ENCODE results near the gene OTOF.

Gene OTOF

GRCh38 chr2:26507932-26508331 lies 30.0 kb upstream of the OTOF start:
- no peak overlapping the region for H3K4me2 ChIP-seq
- no peaks in the 10 kb centered on the region for H3K36me3 ChIP-seq
- H3K27ac ChIP-seq = no peak overlapping the region
- no peaks in the 10 kb centered on the region for H3K9me3 ChIP-seq (replicated peaks in 1 of 11)
- no peak overlapping the region for H3K9ac ChIP-seq
- no peak overlapping the region for H3K4me3 ChIP-seq
- no peaks in the 10 kb centered on the region for H4K20me1 ChIP-seq
- peaks cover 0 to 14% (median 10%) of the 10 kb centered on the region in 11 experiments; a peak in 10 of 22 replicates for H3K27me3 ChIP-seq
- H3K4me1 ChIP-seq = peaks cover 0 to 27% (median 21%) of the 10 kb centered on the region in 10 experiments; a peak in 17 of 20 replicates
- TF ChIP-seq Cebpa-rat (IDR thresholded peaks at IDR 0.05) = no peak

- no peaks in the 10 kb centered on the region for H4K20me1 ChIP-seq
- H3K4me3 ChIP-seq = no peak overlapping the region
- peaks cover 0 to 17% (median 11%) of the 10 kb centered on the region in 11 experiments; a peak in 10 of 22 replicates for H3K27me3 ChIP-seq
- no peaks in the 10 kb centered on the region for H3K36me3 ChIP-seq
- no peak overlapping the region for H3K4me2 ChIP-seq
- peaks cover 0 to 28% (median 20%) of the 10 kb centered on the region in 10 experiments; a peak in 17 of 20 replicates for H3K4me1 ChIP-seq
- H3K9ac ChIP-seq = no peak overlapping the region
- TF ChIP-seq Cebpa-rat (IDR thresholded peaks at IDR 0.05) = no peak
- H3K27ac ChIP-seq = no peak overlapping the region
- no peaks in the 10 kb centered on the region for H3K9me3 ChIP-seq (replicated peaks in 1 of 11)
These were observed 29.2 kb upstream of the OTOF start for GRCh38 chr2:26507088-26507487.

DNA sequence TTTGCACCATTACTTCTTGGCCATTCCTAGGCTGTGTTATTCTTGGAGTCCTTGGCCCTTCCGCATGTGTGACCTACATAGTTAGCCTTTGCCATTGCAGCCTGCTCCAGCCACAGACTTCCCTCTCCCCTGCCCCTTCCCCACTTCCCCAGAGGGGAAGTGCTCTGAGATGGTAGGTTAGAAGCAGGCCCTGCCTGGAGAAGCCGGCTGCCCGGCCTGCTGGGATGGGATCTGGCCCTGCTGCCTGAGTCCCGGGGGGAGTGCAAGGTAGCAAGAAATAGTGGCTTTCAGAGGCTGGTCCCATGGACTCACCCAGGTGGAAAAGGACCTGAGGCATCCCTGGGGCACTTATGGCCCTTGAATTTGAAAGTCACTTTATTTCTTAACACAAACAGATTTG lies 28.4 kb upstream of the OTOF start:
- Histone ChIP-seq H3K4me2 (no peak overlapping the region), H3K36me3 (no peaks in the 10 kb centered on the region), H4K20me1 (no peaks in the 10 kb centered on the region), H3K4me1 (peaks cover 0 to 28% (median 20%) of the 10 kb centered on the region in 10 experiments; a peak in 17 of 20 replicates), H3K27me3 (peaks cover 0 to 17% (median 11%) of the 10 kb centered on the region in 11 experiments; a peak in 10 of 22 replicates), H3K9me3 (replicated peaks in 1 of 11) (no peaks in the 10 kb centered on the region), H3K27ac (no peak overlapping the region), H3K4me3 (no peak overlapping the region), H3K9ac (no peak overlapping the region)
- no peak for TF ChIP-seq Cebpa-rat (IDR thresholded peaks at IDR 0.05)

GRCh38 chr2:26504002-26504401 lies 26.1 kb upstream of the OTOF start:
- peak overlapping the region in 10 of 11 experiments; percentile 42 to 65 (median 60); a peak in 17 of 22 replicates for H3K9ac ChIP-seq
- TF ChIP-seq Cebpa-rat (IDR thresholded peaks at IDR 0.05) = no peak
- peaks cover 0 to 17% (median 11%) of the 10 kb centered on the region in 11 experiments; a peak in 10 of 22 replicates for H3K27me3 ChIP-seq
- H3K4me3 ChIP-seq = peak overlapping the region; percentile 51 to 70 (median 56)
- H3K4me2 ChIP-seq = peak overlapping the region; percentile 82 to 91 (median 86)
- H3K4me1 ChIP-seq = peaks cover 0 to 18% (median 14%) of the 10 kb centered on the region in 10 experiments; a peak in 17 of 20 replicates
- H3K36me3 ChIP-seq = no peaks in the 10 kb centered on the region
- H3K9me3 ChIP-seq (replicated peaks in 1 of 11) = no peaks in the 10 kb centered on the region
- no peaks in the 10 kb centered on the region for H4K20me1 ChIP-seq
- H3K27ac ChIP-seq = peak overlapping the region in 6 of 11 experiments; percentile 17 to 49 (median 38); a peak in 7 of 22 replicates

GRCh38 chr2:26503231-26503880 lies 25.4 kb upstream of the OTOF start:
- H3K9ac ChIP-seq = peak overlapping the region; percentile 42 to 65 (median 61); a peak in 21 of 22 replicates

DNA sequence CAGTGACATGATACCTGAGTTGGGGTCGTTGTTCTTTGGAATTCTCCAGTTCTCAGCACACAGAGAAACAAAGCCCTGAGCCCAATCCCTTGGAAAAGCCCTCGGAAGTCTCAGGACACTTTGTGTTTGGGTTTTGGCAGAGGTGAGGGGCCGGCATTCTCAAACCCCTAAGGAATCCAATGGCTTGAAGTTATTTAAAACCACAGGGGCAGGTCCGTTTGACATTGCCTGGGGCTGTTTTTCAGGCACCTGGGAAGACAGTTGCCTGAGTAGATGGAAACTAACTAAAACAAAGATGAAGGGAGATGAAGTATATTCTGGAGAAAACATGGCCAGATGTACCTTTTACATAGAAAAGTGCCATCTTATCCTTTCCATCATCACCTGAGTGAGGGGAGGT lies 22.5 kb upstream of the OTOF start:
- Histone ChIP-seq H3K9me3 (replicated peaks in 1 of 11) (no peaks in the 10 kb centered on the region), H3K27me3 (peaks cover 0 to 17% (median 11%) of the 10 kb centered on the region in 11 experiments; a peak in 10 of 22 replicates), H3K4me3 (no peak overlapping the region), H3K27ac (no peak overlapping the region), H4K20me1 (no peaks in the 10 kb centered on the region), H3K9ac (no peak overlapping the region), H3K4me1 (peaks cover 0 to 16% (median 13%) of the 10 kb centered on the region in 10 experiments; a peak in 17 of 20 replicates), H3K4me2 (no peak overlapping the region), H3K36me3 (no peaks in the 10 kb centered on the region)
- TF ChIP-seq Cebpa-rat (IDR thresholded peaks at IDR 0.05) = no peak

More at GRCh38 chr2:26503231-26503880, 25.4 kb upstream of the OTOF start:
- Histone ChIP-seq H3K27ac (peak overlapping the region in 6 of 11 experiments; percentile 17 to 49 (median 38); a peak in 9 of 22 replicates), H3K9me3 (replicated peaks in 1 of 11) (no peaks in the 10 kb centered on the region), H3K36me3 (no peaks in the 10 kb centered on the region), H3K4me1 (peaks cover 0 to 18% (median 14%) of the 10 kb centered on the region in 10 experiments; a peak in 17 of 20 replicates), H3K4me2 (peak overlapping the region; percentile 82 to 91 (median 86)), H3K4me3 (peak overlapping the region; percentile 51 to 70 (median 56)), H3K27me3 (peaks cover 0 to 17% (median 11%) of the 10 kb centered on the region in 11 experiments; a peak in 10 of 22 replicates), H4K20me1 (no peaks in the 10 kb centered on the region)
- TF ChIP-seq Cebpa-rat (IDR thresholded peaks at IDR 0.05) = no peak

- Histone ChIP-seq H3K4me1 (peaks cover 0 to 16% (median 9%) of the 10 kb centered on the region in 10 experiments; a peak in 12 of 20 replicates), H4K20me1 (no peaks in the 10 kb centered on the region)
These were observed 17.9 kb upstream of the OTOF start for GRCh38 chr2:26495705-26496297.

DNA sequence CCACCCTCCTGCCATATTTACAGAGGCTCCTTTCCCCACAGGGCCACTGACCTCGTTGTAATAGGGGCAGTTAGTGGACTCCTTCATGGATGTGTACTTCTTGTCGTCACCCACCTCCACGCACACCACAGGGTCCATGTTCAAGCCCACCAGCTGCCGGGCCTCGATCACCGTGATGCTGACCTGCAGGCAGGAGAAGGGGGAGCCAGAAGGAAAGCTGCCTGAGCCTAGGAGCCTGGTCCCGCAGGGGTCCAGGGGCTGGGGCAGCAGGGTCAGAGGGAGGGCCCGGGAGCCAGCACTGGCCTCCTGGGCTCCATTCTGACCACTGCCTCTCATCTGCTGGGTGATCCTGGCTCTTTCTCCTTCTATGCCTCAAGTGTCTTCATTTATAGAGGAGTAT lies 17.0 kb upstream of the OTOF start:
- Histone ChIP-seq H4K20me1 (no peaks in the 10 kb centered on the region), H3K4me1 (peaks cover 0 to 16% (median 9%) of the 10 kb centered on the region in 10 experiments; a peak in 12 of 20 replicates), H3K27me3 (no peaks in the 10 kb centered on the region), H3K27ac (no peak overlapping the region), H3K9me3 (replicated peaks in 1 of 11) (no peaks in the 10 kb centered on the region), H3K9ac (no peak overlapping the region), H3K4me3 (no peak overlapping the region), H3K36me3 (no peaks in the 10 kb centered on the region), H3K4me2 (no peak overlapping the region)
- no peak for TF ChIP-seq Cebpa-rat (IDR thresholded peaks at IDR 0.05)

More at GRCh38 chr2:26495705-26496297, 17.9 kb upstream of the OTOF start:
- H3K9me3 ChIP-seq (replicated peaks in 1 of 11) = no peaks in the 10 kb centered on the region
- TF ChIP-seq Cebpa-rat (IDR thresholded peaks at IDR 0.05) = no peak
- no peak overlapping the region for H3K27ac ChIP-seq
- H3K9ac ChIP-seq = no peak overlapping the region
- no peak overlapping the region for H3K4me3 ChIP-seq
- H3K4me2 ChIP-seq = no peak overlapping the region
- H3K36me3 ChIP-seq = no peaks in the 10 kb centered on the region
- no peaks in the 10 kb centered on the region for H3K27me3 ChIP-seq

- H3K4me1 ChIP-seq = peaks cover 0 to 16% (median 9%) of the 10 kb centered on the region in 10 experiments; a peak in 12 of 20 replicates
- H3K27ac ChIP-seq = no peak overlapping the region; a peak in 1 of 22 replicates
- H3K27me3 ChIP-seq = no peaks in the 10 kb centered on the region
- H3K9ac ChIP-seq = no peak overlapping the region
- no peak for TF ChIP-seq Cebpa-rat (IDR thresholded peaks at IDR 0.05)
- H3K36me3 ChIP-seq = no peaks in the 10 kb centered on the region
- no peaks in the 10 kb centered on the region for H3K9me3 ChIP-seq (replicated peaks in 1 of 11)
- peak overlapping the region in 7 of 11 experiments; percentile 13 to 65 (median 26); a peak in 9 of 22 replicates for H3K4me2 ChIP-seq
- H3K4me3 ChIP-seq = no peak overlapping the region
- H4K20me1 ChIP-seq = no peaks in the 10 kb centered on the region
These were observed 16.3 kb upstream of the OTOF start for GRCh38 chr2:26494199-26494598.

All from BLaER1 treated with 17β-estradiol and CSF1 and Interleukin-3, amounts not matched to agents 10 nM and 100 nM (cell line).